ENCODE data around the gene CCDC180. TPM values are rescaled to one million over a fixed set of nuclear protein-coding genes. Genes with fewer than 3 reads are reported as not detected.

CCDC180 gene
- total RNA-seq, 1 experiment from 2014 or later: 7.9 TPM

DNA sequence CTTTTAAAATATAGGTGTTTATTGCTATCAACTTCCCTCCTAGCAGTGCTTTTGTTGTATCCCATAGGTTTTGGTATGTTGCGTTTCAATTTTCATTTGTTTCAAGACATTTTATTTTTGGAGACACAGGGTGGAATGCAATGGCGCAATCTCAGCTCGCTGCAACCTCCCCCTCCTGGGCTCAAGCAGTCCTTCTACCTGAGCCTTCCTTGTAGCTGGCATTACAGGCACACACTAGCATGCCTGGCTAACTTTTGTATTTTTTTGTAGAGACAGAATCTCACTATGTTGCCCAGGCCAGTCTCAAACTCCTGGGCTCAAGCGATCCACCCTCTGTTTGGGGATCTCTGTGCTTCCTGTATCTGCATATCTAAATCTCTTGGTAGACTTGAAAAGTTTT lies 35.4 kb upstream of the CCDC180 start:
- H3K4me2 ChIP-seq (ENCODE audit: low read length): no peak overlapping the region
- ATAC-seq (no peak), DNase-seq (ENCODE audit: low read depth, low spot score) (no peak)
- intact Hi-C loops (cut with micrococcal nuclease): no loop called here
- no peak overlapping the region for H3K27ac ChIP-seq (ENCODE audit: low read depth, low read length)
- ChIA-PET RAD21 (ENCODE audit: low non-redundant PET in 1 of 2, low total read pairs in 2 of 2, uncharacterized antibody in 2 of 2, unreplicated experiment in 2 of 2) (no interaction called here), POLR2A (no interaction called here), CTCF (no interaction called here)
- no peaks in the 10 kb centered on the region for H3K9me3 ChIP-seq (ENCODE audit: control insufficient read depth in 1 of 2, insufficient read depth in 1 of 2, low read depth in 1 of 2, low read length in 2 of 2)
- no peaks in the 10 kb centered on the region for H3K4me1 ChIP-seq (ENCODE audit: control insufficient read depth in 1 of 2, insufficient read depth in 2 of 2, low read length in 2 of 2)
- H3K4me3 ChIP-seq (replicated peaks in 1 of 2; ENCODE audit: low read depth in 1 of 2, low read length in 2 of 2): no peak overlapping the region
- no peaks in the 10 kb centered on the region for H3K27me3 ChIP-seq (ENCODE audit: insufficient read depth, low read length)
- no peaks in the 10 kb centered on the region for H3K36me3 ChIP-seq (ENCODE audit: control insufficient read depth in 1 of 2, insufficient read depth in 2 of 2, low read length in 2 of 2)
- no peaks in the 10 kb centered on the region for H3K79me2 ChIP-seq (ENCODE audit: insufficient read depth, low read length)
- no peaks in the 10 kb centered on the region for H4K20me1 ChIP-seq (ENCODE audit: insufficient read depth)
- no peak overlapping the region for H3K9ac ChIP-seq (ENCODE audit: low read length)
- no peaks in the 10 kb centered on the region for H3K9me2 ChIP-seq (ENCODE audit: insufficient read depth)
- no peak overlapping the region for H2AFZ ChIP-seq (ENCODE audit: low read depth, low read length, poor library complexity, severe bottlenecking)
- TF ChIP-seq, protein P1, sequence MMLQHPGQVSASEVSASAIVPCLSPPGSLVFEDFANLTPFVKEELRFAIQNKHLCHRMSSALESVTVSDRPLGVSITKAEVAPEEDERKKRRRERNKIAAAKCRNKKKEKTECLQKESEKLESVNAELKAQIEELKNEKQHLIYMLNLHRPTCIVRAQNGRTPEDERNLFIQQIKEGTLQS (IDR thresholded peaks at IDR 0.05): no peak
- TF ChIP-seq FOSL1 (IDR thresholded peaks at IDR 0.05; ENCODE audit: low read depth) (no peak), ELF1 (IDR thresholded peaks at IDR 0.05; ENCODE audit: borderline replicate concordance, low read depth) (no peak), SP1 (IDR thresholded peaks at IDR 0.05; ENCODE audit: low read depth) (no peak)
- no TSS peak for BruUV-seq (replicated peaks)

DNA sequence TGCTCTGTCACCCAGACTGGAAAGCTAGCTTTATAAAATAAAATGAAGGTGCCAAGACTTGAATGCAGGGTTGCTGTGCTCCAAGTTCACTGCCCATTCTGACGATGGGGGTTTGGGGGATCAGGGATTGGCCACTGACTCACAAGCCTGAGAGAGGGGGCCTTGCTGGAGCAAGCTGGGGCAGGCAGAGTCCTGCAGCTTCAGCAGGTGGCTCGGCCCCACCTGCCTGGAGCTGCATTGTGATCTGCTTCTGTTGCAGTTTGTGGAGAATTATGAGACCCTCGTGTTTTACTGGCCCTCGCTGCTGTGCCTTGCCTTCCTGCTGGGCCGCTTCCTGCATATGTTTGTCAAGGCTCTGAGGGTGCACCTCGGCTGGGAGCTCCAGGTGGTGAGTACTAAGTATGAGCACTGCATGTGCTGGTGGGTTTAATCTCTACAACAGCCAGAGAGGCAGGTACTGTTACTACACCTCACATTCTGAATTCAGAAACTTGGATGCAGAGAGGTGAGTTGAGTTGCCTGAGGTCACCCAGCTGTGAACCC lies 31.1 kb upstream of the CCDC180 start:
- no peaks in the 10 kb centered on the region for H3K27me3 ChIP-seq (ENCODE audit: insufficient read depth, low read length)
- DNase-seq (ENCODE audit: low read depth, low spot score) (no peak), ATAC-seq (no peak)
- BruUV-seq (replicated peaks): no TSS peak
- ChIA-PET POLR2A (no interaction called here), CTCF (no interaction called here), RAD21 (ENCODE audit: low non-redundant PET in 1 of 2, low total read pairs in 2 of 2, uncharacterized antibody in 2 of 2, unreplicated experiment in 2 of 2) (no interaction called here)
- no peak for TF ChIP-seq SP1 (IDR thresholded peaks at IDR 0.05; ENCODE audit: low read depth)
- TF ChIP-seq EZH2 (IDR thresholded peaks at IDR 0.05): no peak
- no peak for TF ChIP-seq YY1 (IDR thresholded peaks at IDR 0.05; ENCODE audit: extremely low read depth, insufficient replicate concordance, low read depth, low read length)
- no peak for TF ChIP-seq SRF (IDR thresholded peaks at IDR 0.05; ENCODE audit: low read depth)
- TF ChIP-seq, protein P1 (IDR thresholded peaks at IDR 0.05): no peak
- no peak for TF ChIP-seq ZFX (IDR thresholded peaks at IDR 0.05)
- TF ChIP-seq, protein P2, sequence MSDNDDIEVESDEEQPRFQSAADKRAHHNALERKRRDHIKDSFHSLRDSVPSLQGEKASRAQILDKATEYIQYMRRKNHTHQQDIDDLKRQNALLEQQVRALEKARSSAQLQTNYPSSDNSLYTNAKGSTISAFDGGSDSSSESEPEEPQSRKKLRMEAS (IDR thresholded peaks at IDR 0.05): no peak
- TF ChIP-seq TCF7L2 (IDR thresholded peaks at IDR 0.05; ENCODE audit: borderline replicate concordance, extremely low read depth, insufficient read depth, insufficient read length): no peak
- no peak for TF ChIP-seq SIN3A (IDR thresholded peaks at IDR 0.05; ENCODE audit: low read depth)
- no peak for TF ChIP-seq CEBPB (IDR thresholded peaks at IDR 0.05; ENCODE audit: low read depth)
- no peak for TF ChIP-seq JUND (IDR thresholded peaks at IDR 0.05)
- no peak for TF ChIP-seq ZNF274 (IDR thresholded peaks at IDR 0.05; ENCODE audit: low read depth, low read length)
- TF ChIP-seq FOSL1 (IDR thresholded peaks at IDR 0.05; ENCODE audit: low read depth): no peak
- no peak for TF ChIP-seq POLR2AphosphoS5 (IDR thresholded peaks at IDR 0.05; ENCODE audit: low read depth, low read length)
- TF ChIP-seq POLR2A (IDR thresholded peaks at IDR 0.05; ENCODE audit: borderline replicate concordance, extremely low read depth, insufficient read depth, insufficient read length): no peak
- no peak overlapping the region for H3K4me2 ChIP-seq (ENCODE audit: low read length)
- H3K4me3 ChIP-seq (replicated peaks in 1 of 2; ENCODE audit: low read depth in 1 of 2, low read length in 2 of 2): no peak overlapping the region
- H3K4me1 ChIP-seq (ENCODE audit: control insufficient read depth in 1 of 2, insufficient read depth in 2 of 2, low read length in 2 of 2): no peaks in the 10 kb centered on the region
- H3K79me2 ChIP-seq (ENCODE audit: insufficient read depth, low read length): no peaks in the 10 kb centered on the region
- no peak overlapping the region for H3K27ac ChIP-seq (ENCODE audit: low read depth, low read length)
- H3K9me2 ChIP-seq (ENCODE audit: insufficient read depth): no peaks in the 10 kb centered on the region
- H3K9ac ChIP-seq (ENCODE audit: low read length): no peak overlapping the region
- peaks cover 12 to 13% of the 10 kb centered on the region in 2 experiments; a peak in 3 of 4 replicates for H3K36me3 ChIP-seq (ENCODE audit: control insufficient read depth in 1 of 2, insufficient read depth in 2 of 2, low read length in 2 of 2)
- no peaks in the 10 kb centered on the region for H3K9me3 ChIP-seq (ENCODE audit: control insufficient read depth in 1 of 2, insufficient read depth in 1 of 2, low read depth in 1 of 2, low read length in 2 of 2)
- no peaks in the 10 kb centered on the region for H4K20me1 ChIP-seq (ENCODE audit: insufficient read depth)
- H2AFZ ChIP-seq (ENCODE audit: low read depth, low read length, poor library complexity, severe bottlenecking): no peak overlapping the region
- intact Hi-C loops (cut with micrococcal nuclease): no loop called here

All from HCT116 (cell line).